Measurements from ENCODE around the gene TVP23C.
A peak's percentile ranks its signal among the peaks of the same experiment; 100 is the strongest.

The TVP23C gene

DNA sequence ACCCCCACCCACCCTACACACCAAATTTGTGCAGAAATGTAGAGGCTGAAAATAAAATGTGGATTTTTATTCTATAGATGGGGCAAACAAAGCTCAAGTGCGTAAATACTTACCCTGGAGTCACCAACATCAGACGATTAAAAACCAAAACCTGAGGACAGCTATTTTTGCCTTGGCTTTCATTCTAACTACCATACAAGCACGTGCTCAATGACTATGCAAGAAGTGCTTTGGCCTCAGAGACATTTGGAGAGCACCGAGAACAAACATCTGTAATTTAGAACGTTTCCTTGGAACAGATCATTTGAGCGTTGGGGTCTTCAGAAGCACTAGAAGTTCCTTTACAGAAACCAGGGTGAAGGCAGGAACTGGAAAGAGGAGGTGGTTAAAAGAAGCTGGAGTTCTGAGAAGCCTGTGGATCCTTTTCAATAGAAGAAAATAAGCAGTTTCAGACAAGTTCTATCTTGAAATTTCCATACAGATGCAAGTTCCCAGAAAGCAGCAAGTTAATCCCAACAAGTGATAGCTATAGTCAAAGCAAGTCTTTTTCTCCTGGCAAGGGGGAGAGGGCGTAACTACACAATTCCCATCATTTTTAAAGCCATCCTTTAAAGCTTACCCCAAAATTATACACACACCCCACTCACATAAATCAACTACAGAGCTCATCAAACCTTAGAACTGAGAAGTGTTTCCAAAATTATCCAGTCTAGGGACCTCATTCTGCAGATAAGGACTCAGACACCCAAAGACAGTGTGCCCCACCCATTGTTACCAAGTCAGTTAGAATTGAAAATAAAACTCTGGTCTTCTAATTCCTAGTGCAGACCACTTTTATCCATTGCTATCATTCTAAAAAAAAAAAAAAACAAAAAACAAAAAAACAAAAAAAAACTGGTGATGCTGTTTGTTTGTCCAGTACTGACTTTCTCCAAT lies 66.3 kb downstream of the TVP23C start:
- DNase-seq (ENCODE audit: low read depth in 2 of 2), result no peak

DNA sequence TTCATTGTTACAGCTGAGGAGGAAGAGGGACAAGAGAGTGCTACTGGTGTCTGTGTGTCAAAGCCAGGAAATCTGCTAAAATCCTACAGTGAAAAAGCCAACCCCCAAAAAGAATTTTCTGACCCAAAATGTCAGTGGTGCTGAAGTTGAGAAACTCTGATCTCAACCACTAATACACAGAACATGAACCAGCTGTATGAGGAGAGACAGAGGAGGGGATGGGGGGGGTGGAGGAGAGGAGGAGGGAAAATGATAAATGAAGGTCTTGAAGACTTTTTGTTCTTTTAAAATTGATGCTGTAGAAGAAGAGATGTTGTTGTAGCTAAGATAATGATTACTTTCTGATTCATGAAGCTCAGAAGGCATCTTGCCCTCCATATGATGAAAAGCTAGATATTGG lies 68.5 kb downstream of the TVP23C start:
- no peak for DNase-seq (ENCODE audit: low read depth in 2 of 2)

DNA sequence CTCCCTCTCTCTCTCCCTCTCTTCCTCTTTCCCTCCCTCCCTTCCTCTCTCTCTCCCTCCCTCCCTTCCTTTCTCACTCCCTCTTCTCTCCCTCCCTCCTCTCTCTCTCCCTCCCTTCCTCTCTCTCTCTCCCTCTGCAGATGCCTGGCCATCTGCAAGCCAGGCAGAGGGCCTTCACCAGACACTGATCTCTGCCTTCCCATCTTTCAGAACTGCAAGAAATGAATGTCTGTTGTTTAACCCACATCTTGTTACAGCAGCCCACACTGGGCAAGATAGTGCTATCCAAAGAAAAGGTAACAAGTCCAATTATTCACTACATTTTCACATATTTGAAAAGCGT lies 69.6 kb downstream of the TVP23C start:
- DNase-seq (ENCODE audit: low read depth in 2 of 2), result no peak

DNA sequence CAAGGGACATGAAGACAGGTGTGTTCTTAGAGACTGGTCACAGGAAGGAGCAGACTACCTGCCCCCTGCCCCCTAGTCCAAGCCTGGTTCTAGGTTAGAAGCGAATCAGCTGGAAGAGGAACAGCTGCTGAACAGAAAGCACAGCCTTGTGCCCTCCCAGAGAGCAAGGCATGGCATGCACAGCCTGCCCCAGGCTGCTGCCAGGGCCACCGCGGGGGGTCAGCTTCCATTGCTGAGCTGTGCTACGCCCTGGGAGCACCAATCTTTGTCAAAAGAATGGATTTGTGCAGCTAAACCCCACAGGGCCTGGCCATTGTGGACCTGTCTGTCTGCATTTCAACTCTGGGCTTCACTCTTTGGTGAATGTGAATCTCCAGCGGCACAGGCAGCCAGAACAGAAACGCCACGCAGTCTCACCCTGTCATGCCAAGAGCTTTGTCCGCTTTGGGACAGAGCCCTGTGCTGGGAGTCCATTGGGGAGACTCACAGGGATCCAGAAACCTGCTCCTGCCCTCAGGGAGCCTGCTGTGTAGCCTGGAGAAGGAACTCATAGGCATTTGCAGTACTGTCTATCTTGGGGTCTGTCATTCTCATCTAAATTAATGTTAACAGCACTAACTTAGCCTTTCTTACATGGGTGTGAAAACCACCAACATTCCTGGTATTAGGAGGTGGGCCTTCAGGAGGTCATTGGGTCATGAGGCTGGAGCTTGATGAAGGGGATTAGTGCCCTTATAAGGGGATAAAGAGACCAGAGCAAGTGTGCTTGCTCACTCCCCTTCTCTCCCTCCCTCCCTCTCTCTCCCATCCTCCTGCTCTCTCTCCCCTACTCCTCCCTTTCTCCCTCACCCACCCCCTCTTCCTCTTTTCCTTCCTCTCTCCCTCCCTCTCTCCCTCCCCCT lies 70.2 kb downstream of the TVP23C start:
- DNase-seq (ENCODE audit: low read depth in 2 of 2), result no peak

DNA sequence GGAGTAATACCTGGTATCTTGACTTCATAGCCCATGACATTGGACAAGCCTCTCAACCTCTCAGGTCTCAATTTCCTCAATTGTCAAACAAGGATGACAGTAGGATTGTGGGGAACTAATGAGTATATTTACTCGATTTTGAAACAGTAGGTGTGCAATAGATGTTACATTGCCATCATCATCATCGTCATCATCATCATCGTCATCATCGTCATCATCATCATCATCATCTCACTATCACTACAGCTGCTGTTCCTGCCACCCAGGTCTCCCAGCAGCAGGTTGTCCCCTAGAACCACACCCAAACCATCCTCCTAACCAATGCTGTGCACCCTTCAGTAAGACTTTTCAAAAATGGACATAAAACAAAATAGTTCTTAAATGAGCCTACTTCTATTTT lies 71.1 kb downstream of the TVP23C start:
- DNase-seq (ENCODE audit: low read depth in 2 of 2), result no peak

DNA sequence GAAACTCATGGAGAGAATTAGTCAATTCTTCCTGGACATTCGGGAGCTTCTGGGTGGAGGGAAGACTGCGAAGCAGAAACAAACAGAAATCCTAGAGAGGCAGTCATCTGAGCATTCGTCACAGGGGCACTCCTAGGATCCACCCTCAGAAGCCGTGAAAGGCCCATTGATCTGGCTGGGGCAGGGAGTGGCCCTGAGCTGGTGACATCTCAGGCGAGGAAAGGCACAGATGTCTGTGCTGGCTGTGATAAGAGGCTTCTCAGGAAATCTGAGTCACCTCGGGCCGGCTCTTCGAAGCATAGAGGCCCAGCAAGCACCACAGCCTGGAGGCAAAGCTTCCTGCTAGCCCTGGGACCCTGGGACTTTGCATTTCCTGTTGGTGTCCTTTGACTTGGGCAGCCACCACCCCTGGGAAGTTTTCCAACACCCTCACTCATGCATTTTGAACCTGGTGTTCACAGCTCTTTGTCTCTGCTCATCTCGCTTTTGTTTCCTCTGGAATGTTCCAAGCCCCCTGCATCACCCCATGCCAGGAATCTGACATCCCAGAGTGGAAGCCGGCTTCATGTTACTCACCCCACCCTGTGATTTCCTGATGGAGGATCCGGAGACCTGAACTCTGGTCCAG lies 72.5 kb downstream of the TVP23C start:
- peak in 1 of 2 donors; percentile 42 for DNase-seq (ENCODE audit: low read depth in 2 of 2)

DNA sequence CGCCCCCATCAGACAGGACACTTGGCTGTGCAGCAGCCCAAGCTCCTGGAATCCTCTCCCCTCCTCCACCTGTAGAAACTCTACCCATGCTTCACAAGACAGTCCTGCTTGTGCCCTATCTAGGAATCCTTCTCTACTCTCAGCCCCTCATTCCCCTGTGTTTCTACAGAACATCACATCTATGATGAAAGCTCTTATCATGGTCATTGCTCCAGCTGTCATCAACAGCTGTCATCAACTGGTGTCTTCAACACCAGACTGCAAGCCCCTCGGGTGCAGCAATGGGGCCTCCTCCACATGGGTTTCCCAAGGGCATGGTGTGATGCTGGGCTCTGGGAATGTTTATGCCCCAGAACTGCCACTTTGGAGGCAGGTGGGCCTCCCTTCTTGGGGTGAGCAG lies 74.7 kb downstream of the TVP23C start:
- DNase-seq (ENCODE audit: low read depth in 2 of 2), result no peak

DNA sequence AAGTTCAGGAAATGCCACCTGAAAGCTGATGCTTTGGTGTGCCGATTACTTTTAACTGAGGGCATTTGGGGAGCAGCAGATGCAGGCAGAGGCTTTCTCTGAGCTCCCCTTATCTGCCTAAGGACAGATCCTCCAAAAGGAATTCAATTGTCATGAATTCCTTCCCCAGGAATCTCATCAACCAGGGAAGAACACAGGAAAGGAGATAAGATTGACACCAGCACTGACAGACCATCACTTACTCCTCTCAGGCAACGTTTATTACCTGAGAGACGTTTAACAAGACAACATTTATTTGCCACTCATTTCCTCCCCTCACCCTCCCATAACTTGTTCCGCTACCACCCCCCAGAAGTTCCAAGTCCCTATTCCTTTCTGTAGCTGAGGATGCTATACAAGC lies 78.2 kb downstream of the TVP23C start:
- DNase-seq (ENCODE audit: low read depth in 2 of 2), result no peak

DNA sequence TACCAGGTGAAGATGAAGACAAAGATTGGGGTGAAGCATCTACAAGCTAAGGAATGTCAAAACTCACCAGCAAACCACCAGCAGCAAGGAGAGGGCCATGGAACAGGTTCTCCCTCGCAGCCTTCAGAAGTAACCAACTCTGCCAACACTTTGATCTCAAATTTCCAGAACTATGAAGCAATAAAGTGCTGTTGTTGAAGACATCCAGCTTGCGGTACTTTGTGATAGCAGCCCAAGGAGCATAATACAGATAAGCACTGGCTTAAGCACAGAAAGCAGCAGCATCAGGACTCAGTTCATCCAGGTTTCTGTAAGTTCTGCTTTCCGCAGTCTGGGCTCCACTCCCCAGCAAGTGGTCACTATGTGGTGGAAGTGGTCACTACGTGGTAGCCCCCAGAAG lies 79.9 kb downstream of the TVP23C start:
- no peak for DNase-seq (ENCODE audit: low read depth in 2 of 2)

DNA sequence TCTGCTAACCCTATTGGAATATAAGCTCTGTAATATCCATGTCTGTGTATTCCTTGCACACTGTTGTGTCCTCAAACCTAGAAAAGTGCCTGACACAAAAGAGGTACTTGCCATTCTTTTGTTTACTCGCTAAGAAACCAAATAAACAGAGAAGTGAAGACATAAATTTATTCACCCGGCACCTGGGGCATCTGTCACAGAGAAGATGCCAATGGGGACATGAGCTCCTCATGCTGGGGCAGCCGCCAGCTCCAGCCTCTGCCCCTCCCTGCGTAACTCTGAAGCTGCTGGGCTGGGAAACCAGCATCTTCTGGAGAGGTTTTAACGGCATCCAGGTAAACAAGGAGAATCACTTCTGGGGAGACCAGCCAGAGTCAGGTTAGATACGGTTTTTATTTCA lies 80.8 kb downstream of the TVP23C start:
- no peak for DNase-seq (ENCODE audit: low read depth in 2 of 2)

DNA sequence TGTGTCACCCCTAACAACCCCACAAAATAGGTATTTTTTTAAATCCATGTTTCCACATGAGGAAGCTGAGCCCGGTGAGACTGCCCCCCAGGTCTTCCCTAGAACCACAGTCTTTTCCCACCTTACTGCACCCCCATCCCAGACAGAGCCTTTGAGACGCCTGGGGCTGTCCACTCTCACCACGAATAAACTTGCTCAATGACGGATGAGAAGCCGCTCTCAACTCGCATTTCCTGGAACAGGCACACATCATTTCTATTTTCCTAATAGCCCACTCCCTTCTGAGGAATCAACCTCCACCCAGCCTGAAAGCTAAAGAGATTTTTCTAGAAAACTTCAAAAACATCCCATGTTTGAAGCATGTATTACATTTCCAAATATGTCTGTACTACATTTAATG lies 81.8 kb downstream of the TVP23C start:
- DNase-seq (ENCODE audit: low read depth in 2 of 2), result no peak

DNA sequence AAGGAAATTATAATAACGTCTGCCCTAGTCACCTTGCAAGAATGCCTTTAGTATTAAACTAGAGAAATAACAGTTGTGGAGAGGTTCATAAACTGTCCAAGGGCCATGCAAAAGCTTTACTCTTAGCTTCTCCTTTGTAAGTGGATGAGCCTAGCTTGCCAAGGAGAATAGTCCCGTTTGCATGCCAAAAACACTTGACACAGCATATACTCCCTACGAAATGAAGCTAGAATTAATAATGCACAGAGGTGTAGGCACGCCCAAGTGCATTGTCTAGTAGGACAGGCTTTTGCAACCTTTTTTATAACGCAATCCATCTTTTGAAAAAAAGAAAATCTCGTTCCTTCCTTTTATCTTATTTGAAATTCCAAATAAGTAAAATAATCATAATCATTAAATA lies 83.1 kb downstream of the TVP23C start:
- no peak for DNase-seq (ENCODE audit: low read depth in 2 of 2)

DNA sequence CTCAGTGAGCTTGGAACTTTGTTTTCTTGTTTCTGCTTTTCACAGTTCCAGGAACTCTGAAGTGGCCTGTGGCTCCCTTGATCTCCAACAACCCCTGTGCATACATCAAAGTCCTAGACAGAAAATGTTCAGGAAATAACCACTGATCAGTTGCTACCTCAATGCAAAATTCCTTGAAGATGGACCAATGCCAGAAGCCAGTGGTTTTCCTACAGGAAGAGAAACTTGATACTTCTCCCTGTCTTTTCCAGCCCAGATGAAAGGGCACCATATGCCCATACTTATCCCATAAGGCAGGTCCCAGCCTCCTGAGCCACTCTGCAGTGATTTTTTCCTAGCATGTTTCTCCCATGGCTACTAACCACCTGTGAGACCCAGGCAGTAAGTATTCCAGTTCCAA lies 83.6 kb downstream of the TVP23C start:
- DNase-seq (ENCODE audit: low read depth in 2 of 2), result no peak

DNA sequence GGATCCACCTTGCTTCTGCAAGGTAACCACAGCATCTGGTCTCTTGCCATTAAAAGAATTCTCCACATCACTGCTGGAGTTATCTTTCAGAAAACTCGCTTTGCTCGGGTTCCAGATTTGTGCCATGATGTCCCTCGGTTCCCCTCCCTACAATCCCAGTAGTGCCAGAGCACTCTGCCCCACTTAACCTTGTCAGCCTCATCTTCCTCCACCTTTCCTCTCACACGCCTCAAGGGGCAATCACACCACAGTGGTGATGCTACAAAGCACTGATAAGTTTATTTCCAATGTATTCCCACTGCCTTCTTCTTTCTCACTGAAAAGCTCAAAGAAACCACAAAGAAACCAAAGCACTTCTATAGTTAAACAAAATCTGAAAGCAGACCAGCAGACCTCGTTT lies 84.4 kb downstream of the TVP23C start:
- DNase-seq (ENCODE audit: low read depth in 2 of 2), result no peak

DNA sequence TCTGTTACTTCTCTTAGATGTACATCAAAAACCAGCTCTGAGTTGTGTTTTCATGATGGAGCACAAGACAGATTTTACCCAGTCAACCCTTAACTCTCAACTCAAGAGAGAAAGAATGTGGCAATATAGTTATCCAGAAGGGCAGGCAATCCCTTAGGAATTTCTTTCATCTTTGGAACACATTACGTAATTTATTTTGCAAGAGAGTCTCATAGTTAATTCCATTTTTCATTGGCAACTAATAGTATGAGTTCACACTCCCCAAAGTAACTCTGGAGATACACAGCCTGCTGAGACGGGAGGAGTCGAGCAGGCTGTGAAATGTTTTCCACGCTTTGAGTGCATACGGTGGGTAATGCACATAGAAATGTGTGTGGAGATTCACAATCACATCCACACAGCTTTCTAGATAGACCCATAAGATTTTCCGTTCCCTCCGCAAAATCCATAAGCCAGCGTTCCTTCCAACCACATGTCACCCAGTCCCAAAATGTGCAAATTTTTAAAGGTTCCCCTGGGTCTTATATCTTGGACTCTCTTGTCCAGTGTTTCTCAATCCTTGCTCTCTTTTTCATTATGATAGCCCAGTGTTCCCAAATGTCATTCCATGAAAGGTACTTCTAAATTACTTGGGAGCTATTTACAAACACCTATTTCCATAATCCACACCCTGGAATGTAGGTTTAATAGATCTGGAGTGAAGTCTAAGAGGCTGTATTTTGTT lies 87.5 kb downstream of the TVP23C start:
- DNase-seq (ENCODE audit: low read depth in 2 of 2), result no peak

DNA sequence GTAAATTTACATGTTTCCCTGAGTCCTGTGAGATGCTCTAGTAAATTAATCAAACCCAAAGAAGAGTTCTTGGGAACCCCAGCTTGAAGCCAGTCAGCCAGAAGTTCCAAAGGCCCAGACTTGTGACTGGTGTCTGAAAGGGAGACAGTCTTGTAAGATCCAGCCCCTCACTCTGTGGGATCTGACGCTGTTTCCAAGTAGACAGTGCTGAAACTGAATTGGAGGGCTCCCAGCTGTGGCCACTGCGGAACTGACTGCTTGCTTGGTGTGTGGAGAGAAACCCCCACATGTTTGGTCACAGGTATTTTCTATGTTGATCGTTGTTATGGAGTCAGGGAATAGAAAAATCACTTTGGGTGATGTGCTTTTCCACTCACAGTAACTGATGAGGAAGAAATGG lies 90.4 kb downstream of the TVP23C start:
- no peak for DNase-seq (ENCODE audit: low read depth in 2 of 2)

DNA sequence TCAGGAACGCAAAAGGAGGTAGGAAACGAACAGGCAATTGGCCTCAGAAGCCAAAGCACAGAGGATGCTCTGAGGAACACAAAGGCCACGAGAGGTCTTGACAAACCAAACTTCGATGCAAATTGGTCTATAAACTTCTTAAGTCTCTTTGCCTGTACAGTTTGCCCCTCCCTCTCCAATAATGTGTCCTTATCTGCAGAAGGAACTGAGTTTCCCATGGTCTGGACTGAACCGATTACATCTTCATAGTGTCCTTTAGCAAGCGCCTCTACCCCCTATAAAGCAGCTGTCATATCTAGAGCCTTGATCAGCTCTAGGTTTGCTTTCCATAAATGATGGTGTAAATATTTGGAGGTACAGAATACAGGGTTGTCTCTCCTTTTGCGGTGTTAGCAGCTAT lies 92.7 kb downstream of the TVP23C start:
- DNase-seq (ENCODE audit: low read depth in 2 of 2), result no peak

DNA sequence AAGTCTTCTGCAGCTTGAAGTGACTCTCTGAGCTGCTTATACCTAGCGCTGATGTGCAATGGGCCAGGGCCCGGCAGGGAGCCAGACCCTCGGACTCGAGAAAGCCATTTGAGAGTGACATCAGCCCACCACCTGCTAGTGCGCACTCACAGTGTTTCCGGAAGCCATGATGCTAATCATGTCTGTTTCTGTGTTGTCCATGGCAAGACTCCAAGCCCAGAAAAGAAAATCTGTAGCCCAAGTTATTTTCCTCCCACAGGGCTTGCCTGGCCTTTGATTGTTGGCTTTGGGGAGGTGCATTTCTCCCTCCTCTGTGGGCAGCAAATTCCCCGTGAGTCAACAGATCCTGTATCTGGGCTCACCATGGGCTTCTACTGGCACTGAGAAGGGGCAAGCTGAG lies 94.0 kb downstream of the TVP23C start:
- no peak for DNase-seq (ENCODE audit: low read depth in 2 of 2)

DNA sequence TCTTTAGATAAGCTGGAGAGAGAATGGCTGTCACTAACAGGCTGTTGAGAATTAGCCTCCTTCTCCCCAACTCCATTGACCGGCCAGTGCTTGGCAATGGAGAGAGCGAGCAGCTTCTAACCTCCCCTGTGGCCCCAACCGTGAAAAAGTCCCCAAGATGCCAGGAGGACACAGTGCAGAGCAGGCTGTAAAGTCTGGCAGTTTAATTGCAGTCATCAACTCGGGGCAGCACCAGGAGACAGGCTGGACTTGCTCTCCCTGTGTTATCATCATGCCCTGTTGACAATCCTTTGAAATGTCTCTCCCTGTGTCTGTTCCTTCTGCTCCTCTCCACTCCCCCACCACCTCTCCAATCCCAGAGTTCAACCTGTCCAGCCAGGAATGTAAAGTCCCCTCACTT lies 95.2 kb downstream of the TVP23C start:
- DNase-seq (ENCODE audit: low read depth in 2 of 2), result no peak

DNA sequence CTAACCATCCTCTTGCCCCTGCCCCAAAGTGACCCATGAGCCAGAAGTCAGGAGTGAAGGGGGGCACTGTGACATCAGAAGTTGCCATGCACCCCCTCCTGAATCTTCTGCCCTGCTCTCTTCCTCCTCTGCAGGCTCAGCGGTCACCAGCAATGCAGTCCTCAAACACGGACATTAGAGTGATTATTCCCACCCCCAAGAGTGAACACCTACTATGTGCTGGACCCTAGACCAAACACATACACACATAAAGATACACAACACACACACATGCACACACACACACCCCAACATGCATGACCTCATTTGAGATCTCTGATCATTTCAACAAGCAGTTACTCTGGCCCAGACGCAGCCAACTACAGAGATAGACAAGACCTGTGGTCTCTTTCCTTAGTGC lies 95.7 kb downstream of the TVP23C start, which contains the start of gene CDRT4:
Gene CDRT4, minus strand, starts transcription at position 30 of the 400 bp plus-strand sequence. CDS start 27,383 bp downstream, outside the sequence.
- no peak for DNase-seq (ENCODE audit: low read depth in 2 of 2)

DNA sequence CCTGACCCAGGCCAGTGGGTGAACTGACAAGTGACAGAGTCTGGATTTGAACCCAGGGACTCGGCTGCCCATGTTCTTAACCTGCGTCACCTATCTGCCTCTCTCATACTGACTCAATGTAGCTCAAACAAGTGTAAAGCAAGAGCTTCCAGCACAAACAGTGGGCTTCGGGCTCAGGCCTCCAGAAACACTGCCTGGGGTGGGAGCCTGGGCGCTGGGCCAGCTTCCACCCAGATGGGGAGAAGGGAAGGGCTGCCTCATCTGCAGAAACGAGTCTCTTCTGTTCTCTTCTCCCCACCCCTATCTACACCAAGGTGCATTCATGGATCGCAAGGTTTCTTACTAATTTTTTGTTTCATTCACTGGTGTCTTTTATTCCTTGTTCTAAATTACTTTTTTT lies 97.2 kb downstream of the TVP23C start:
- no peak for DNase-seq (ENCODE audit: low read depth in 2 of 2)

Measured in stimulated activated CD8-positive, alpha-beta memory T cell treated with anti-CD3 and anti-CD28 coated beads, Interleukin-2, amount 100 ng/mL, for 48 hours (primary cell).